ENCODE results near the gene GTPBP4.

- no peak for TF ChIP-seq CTCF (conservative IDR thresholded peaks at IDR 0.05; ENCODE audit: low read depth, low read length)
- TF ChIP-seq EZH2 (IDR thresholded peaks at IDR 0.05; ENCODE audit: borderline replicate concordance, low read depth, low read length, poor library complexity, severe bottlenecking) = no peak
These were observed 30.1 kb upstream of the GTPBP4 start for GRCh38 chr10:958106-958505.
